Mammary epithelial cell (primary cell): ENCODE measurements around the gene PPP1R12A.

ENCODE experiments used
- CTCF ChIP-seq, 2 donors: IDR thresholded peaks in 1 of 2; conservative IDR thresholded peaks in 1 of 2; 2 replicates each; pipeline ENCODE4 v1.5.1; 2011 to 2012; ENCODE audit warnings: inconsistent platforms in 2 of 2, low read length in 2 of 2, mild to moderate bottlenecking in 2 of 2, control low read depth in 1 of 2, low read depth in 1 of 2; ENCODE audit not compliant: insufficient read depth in 1 of 2; ENCODE audit errors: extremely low read depth in 1 of 2
- EZH2 ChIP-seq: IDR thresholded peaks from 2 replicates; pipeline ENCODE4 v1.6.1; 2012; ENCODE audit warnings: low read length, inconsistent platforms, borderline replicate concordance

GRCh38 chr12:79870916-79871315 is 64.0 kb downstream of the PPP1R12A start:
- no peak for TF ChIP-seq CTCF (conservative IDR thresholded peaks at IDR 0.05 in 1 of 2, IDR thresholded peaks at IDR 0.05 in 1 of 2; ENCODE audit: extremely low read depth in 1 of 2, insufficient read depth in 1 of 2, low read depth in 1 of 2, low read length in 2 of 2)
- TF ChIP-seq EZH2, result no peak
